Gastroesophageal sphincter (tissue), 4 donors: ENCODE results near the gene TTL. TPM values are rescaled to one million over a fixed set of nuclear protein-coding genes. Genes with fewer than 3 reads are reported as not detected.
"Not testable (repeated sequence)": the region's sequence is repeated elsewhere in the genome, so short reads cannot be mapped to it uniquely, and the experiment has no call there.

Experiments
- ATAC-seq: fragments of 150-250 bp; one replicate; pipeline ENCODE4 v1.9.1; 2016; ENCODE audit warnings: mild to moderate bottlenecking, moderate library complexity
- H3K27ac ChIP-seq, 4 donors: fragments of 200-600 bp; sonication (generic) in 3 of 4; 1 replicate in 3 of 4; 2 replicates in 1 of 4; pipeline ENCODE4 v1.5.1; 2016 to 2019
- H3K27me3 ChIP-seq: fragments of 200-600 bp; sonication (generic); one replicate; pipeline ENCODE4 v1.5.1; 2019
- H3K36me3 ChIP-seq, 2 donors: fragments of 200-600 bp; sonication (generic); one replicate each; pipeline ENCODE4 v1.5.1; 2019; ENCODE audit warnings: control low read depth in 1 of 2
- H3K4me1 ChIP-seq, 3 donors: fragments of 200-600 bp; sonication (generic); 1 replicate in 2 of 3; 2 replicates in 1 of 3; pipeline ENCODE4 v1.5.1; 2016 to 2019; ENCODE audit warnings: control low read depth in 2 of 3
- H3K4me3 ChIP-seq, 2 donors: fragments of 200-600 bp; sonication (generic); one replicate each; pipeline ENCODE4 v1.5.1; 2019; ENCODE audit warnings: mild to moderate bottlenecking in 1 of 2, moderate library complexity in 1 of 2
- H3K9me3 ChIP-seq, 3 donors: fragments of 200-600 bp; sonication (generic); one replicate each; pipeline ENCODE4 v1.5.1; 2017 to 2019; ENCODE audit warnings: control low read depth in 2 of 3
- EP300 ChIP-seq: sonication (generic); formaldehyde crosslinking; IDR thresholded peaks from one replicate; pipeline ENCODE4 v1.6.1; 2017; ENCODE audit warnings: antibody characterized with exemption, mild to moderate bottlenecking
- POLR2A ChIP-seq, 2 donors: fragments of 450-650 bp; IDR thresholded peaks; one replicate each; pipeline ENCODE4 v1.6.1; 2017; ENCODE audit warnings: antibody characterized with exemption in 2 of 2, mild to moderate bottlenecking in 2 of 2, moderate library complexity in 1 of 2
- POLR2AphosphoS5 ChIP-seq: sonication (generic); formaldehyde crosslinking; IDR thresholded peaks from one replicate; pipeline ENCODE4 v1.6.1; 2017; ENCODE audit warnings: antibody characterized with exemption
- whole genome bisulfite sequencing, 2 donors: methylation state at CpG; one replicate each; pipeline ENCODE4 v1.1.5; 2018; ENCODE audit warnings: low coverage in 1 of 2; 5-methylcytosine and 5-hydroxymethylcytosine counted together
- total RNA-seq, 4 donors: library from RNA; depleted of rRNA; stranded (reverse); fragments of >200 nt; gene quantifications; one replicate each; pipeline ENCODE4 v1.1.0, GENCODE V29; 2016
- TF ChIP-seq, protein P1 (sequence below), 4 experiments: fragments of 200-600 bp in 2 of 4; fragments of 450-650 bp in 2 of 4; sonication (generic) in 1 of 4; IDR thresholded peaks; one replicate each; pipeline ENCODE4 v1.5.1; 2017 to 2019; ENCODE audit warnings: antibody characterized with exemption in 4 of 4, mild to moderate bottlenecking in 2 of 4, moderate library complexity in 2 of 4

TTL gene
- total RNA-seq, 4 donors from 2014 or later = 19.3 to 33.8 (median 24.9) TPM

DNA sequence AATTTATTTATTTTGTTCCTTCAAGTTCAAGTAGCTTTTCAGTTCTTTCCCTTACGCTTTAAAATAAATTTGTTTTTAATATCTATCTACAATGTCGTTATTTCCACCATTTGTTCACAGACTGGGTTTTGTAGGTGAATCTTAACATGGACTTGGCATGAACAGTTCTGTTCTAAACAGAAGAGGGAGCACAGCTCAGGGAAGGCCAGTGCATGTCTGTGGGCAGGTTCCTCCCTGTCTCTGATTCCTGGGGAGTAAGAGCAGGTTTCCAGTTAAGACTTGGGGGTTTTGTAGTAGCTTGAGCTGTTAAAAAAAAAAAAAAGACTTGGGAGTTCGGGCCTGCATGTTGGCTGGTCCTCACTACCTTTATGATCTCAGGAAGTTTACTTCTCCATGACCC, 11.1 kb downstream of the TTL start:
- WGBS, 2 donors = 70 to 95% methylated on average over 2 to 3 of the region's 3 CpGs
- Histone ChIP-seq H3K4me3 (no peak overlapping the region), H3K27ac (no peak overlapping the region)

DNA sequence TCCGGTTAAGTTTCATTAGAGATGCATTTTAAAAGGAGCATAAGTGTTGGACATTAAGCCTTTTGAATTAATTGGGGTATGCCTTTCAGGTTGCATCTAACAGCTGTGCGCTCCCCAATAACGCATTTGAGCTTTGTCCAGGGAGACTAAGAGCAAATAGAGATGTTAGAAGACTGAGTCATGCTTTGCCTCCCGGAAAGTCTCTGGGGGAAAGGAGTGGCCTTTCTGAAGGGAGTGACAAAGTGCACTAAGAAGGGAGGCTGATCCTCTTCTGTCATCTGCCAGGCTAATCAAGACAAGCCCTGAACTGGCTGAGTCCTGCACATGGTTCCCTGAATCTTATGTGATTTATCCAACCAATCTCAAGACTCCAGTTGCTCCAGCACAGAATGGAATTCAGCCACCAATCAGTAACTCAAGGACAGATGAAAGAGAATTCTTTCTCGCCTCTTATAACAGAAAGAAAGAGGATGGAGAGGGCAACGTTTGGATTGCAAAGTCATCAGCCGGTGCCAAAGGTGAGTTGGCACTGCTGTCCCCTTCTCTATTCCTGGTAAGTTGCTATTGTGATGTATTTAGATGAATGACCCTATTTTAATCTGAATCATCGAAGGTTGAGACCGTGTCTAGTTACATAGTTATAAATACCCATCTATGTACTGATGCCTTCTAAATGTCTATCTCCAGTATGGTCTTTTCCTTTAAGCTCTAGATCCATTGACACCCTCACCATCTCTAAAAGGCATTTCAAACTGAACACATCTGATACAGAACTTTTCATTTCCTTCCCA, 12.1 kb downstream of the TTL start:
- no peak for ATAC-seq
- WGBS, 2 donors = 75 to 77% methylated on average over 8 to 9 of the region's 9 CpGs

More for the DNA sequence above, 11.1 kb downstream of the TTL start:
- TF ChIP-seq, protein P1, sequence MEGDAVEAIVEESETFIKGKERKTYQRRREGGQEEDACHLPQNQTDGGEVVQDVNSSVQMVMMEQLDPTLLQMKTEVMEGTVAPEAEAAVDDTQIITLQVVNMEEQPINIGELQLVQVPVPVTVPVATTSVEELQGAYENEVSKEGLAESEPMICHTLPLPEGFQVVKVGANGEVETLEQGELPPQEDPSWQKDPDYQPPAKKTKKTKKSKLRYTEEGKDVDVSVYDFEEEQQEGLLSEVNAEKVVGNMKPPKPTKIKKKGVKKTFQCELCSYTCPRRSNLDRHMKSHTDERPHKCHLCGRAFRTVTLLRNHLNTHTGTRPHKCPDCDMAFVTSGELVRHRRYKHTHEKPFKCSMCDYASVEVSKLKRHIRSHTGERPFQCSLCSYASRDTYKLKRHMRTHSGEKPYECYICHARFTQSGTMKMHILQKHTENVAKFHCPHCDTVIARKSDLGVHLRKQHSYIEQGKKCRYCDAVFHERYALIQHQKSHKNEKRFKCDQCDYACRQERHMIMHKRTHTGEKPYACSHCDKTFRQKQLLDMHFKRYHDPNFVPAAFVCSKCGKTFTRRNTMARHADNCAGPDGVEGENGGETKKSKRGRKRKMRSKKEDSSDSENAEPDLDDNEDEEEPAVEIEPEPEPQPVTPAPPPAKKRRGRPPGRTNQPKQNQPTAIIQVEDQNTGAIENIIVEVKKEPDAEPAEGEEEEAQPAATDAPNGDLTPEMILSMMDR (IDR thresholded peaks at IDR 0.05) = no peak
- TF ChIP-seq POLR2A (IDR thresholded peaks at IDR 0.05) (no peak), POLR2AphosphoS5 (no peak)
- Histone ChIP-seq H3K4me1 (peaks cover 0 to 10% (median 0%) of the 10 kb centered on the region in 3 donors), H3K27me3 (no peaks in the 10 kb centered on the region), H3K36me3 (peaks cover 0 to 36% of the 10 kb centered on the region in 2 donors), H3K9me3 (no peaks in the 10 kb centered on the region)
- ATAC-seq = no peak

DNA sequence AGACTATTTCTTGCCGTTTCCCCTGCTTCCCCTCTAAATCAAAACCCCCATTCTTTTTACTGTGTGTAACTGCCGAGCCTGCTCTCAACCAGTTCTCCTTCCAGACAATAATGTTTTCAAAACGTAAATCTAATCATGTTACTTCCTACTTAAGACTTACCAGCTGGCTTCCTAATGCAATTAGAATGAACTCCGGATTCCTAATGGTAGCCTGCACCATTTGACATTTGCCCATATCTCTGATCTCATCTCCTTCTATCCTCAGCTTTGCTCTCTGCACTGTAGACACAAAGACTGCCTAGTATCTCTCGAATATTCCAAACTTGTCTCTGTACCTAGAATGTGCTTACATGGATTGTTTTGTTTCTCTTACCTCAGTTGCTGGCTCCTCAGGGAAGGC, 12.9 kb downstream of the TTL start:
- no peak for TF ChIP-seq POLR2A (IDR thresholded peaks at IDR 0.05)
- no peak for TF ChIP-seq POLR2AphosphoS5
- TF ChIP-seq, protein P1 (IDR thresholded peaks at IDR 0.05) = no peak
- no peak for TF ChIP-seq EP300
- no peaks in the 10 kb centered on the region for H3K27me3 ChIP-seq
- H3K36me3 ChIP-seq = peaks cover 0 to 37% of the 10 kb centered on the region in 2 donors
- ATAC-seq = no peak
- no peak overlapping the region for H3K27ac ChIP-seq
- no peaks in the 10 kb centered on the region for H3K9me3 ChIP-seq
- H3K4me3 ChIP-seq = no peak overlapping the region
- peaks cover 0 to 7% (median 0%) of the 10 kb centered on the region in 3 donors for H3K4me1 ChIP-seq
- WGBS, 2 donors = 62 to 76% methylated on average over 5 of the region's 5 CpGs

More for the DNA sequence above, 12.1 kb downstream of the TTL start:
- no peak overlapping the region for H3K4me3 ChIP-seq
- peaks cover 0 to 37% of the 10 kb centered on the region in 2 donors for H3K36me3 ChIP-seq
- no peak overlapping the region for H3K27ac ChIP-seq
- H3K4me1 ChIP-seq = peaks cover 0 to 7% (median 0%) of the 10 kb centered on the region in 3 donors
- H3K27me3 ChIP-seq = no peaks in the 10 kb centered on the region
- TF ChIP-seq POLR2A (IDR thresholded peaks at IDR 0.05) (no peak), EP300 (no peak), POLR2AphosphoS5 (no peak)
- TF ChIP-seq, protein P1 (IDR thresholded peaks at IDR 0.05) = no peak
- H3K9me3 ChIP-seq = no peaks in the 10 kb centered on the region

DNA sequence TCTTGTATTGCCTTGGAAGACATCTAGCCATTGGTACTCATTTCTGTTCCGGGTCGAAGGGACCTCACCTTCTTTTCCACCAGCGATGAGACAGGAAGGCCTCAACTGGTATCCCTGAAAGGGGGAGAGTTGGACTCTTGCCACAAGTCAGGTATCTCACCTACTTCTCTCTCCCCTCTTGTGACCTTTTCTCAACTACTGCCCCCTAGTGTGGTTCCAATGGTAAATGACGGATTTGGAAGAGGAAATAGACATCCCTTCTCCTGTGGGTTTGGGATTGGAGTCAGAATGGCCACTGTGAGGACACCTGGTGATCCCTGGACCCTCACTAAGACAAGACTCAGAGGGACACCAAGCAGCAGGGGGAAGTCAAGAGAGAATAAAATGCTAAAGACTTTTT, 13.9 kb downstream of the TTL start:
- peaks cover 0 to 37% of the 10 kb centered on the region in 2 donors for H3K36me3 ChIP-seq
- not testable (repeated sequence) for H3K4me1 ChIP-seq, H3K27ac ChIP-seq, H3K9me3 ChIP-seq, ATAC-seq, H3K4me3 ChIP-seq, H3K27me3 ChIP-seq
- WGBS, 2 donors = 90% methylated on average over 3 of the region's 4 CpGs; no CpG with 5 or more reads in 1 of the 2 donors

DNA sequence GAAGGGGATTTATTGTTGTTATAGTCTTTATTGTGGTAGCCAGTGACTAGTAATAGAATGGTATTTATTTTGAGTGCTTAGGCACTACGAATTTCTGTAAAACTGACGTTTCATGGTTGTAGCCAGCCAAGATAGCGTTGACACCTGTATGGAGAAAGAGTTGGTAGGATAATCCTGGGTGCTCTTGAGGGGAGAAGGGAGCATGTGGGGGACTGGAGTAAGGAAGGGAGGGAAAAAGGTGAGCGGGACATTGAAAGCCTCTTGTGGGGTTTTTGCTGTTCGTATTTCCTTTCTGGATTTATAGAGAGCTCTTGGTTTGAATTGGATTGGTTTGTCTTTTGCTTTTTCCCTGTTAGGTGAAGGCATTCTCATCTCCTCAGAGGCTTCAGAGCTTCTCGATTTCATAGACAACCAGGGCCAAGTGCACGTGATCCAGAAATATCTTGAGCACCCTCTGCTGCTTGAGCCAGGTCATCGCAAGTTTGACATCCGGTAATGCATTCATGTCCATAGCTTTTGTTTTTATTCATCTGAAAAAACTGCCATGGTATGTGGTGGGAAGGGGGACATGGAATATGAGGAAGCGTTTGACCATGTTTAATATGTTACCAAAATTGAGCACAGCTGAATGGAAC, 19.0 kb downstream of the TTL start:
- peaks cover 0 to 32% of the 10 kb centered on the region in 2 donors for H3K36me3 ChIP-seq
- WGBS, 2 donors = 34 to 68% methylated on average over 5 to 8 of the region's 10 CpGs
- TF ChIP-seq, protein P1 (IDR thresholded peaks at IDR 0.05) = peak; percentile 17 to 50 (median 34)
- not testable (repeated sequence) for H3K27ac ChIP-seq, H3K9me3 ChIP-seq, H3K27me3 ChIP-seq, H3K4me3 ChIP-seq, H3K4me1 ChIP-seq
- peak; percentile 55 for ATAC-seq

DNA sequence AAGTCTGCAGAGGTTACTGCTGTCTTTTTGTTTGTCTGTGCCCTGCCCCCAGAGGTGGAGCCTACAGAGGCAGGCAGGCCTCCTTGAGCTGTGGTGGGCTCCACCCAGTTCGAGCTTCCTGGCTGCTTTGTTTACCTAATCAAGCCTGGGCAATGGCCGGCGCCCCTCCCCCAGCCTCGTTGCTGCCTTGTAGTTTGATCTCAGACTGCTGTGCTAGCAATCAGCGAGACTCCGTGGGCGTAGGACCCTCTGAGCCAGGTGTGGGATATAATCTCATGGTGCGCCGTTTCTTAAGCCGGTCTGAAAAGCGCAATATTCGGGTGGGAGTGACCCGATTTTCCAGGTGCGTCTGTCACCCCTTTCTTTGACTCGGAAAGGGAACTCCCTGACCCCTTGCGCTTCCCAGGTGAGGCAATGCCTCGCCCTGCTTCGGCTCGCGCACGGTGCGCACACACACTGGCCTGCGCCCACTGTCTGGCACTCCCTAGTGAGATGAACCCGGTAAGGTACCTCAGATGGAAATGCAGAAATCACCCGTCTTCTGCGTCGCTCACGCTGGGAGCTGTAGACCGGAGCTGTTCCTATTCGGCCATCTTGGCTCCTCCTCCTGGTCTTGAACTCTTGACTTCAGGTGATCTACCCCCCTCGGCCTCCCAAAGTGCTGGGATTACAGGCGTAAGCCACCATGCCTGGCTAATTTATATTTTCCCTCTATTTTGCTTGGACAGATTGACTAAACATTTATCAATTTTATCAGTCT, 27.5 kb downstream of the TTL start:
- H3K4me1 ChIP-seq, H3K27me3 ChIP-seq, ATAC-seq, H3K4me3 ChIP-seq, H3K27ac ChIP-seq, H3K9me3 ChIP-seq: not testable (repeated sequence)
- H3K36me3 ChIP-seq = peaks cover 0 to 23% of the 10 kb centered on the region in 2 donors
- 93 to 100% methylated on average over 1 to 9 of the region's 32 CpGs for WGBS, 2 donors
